Trophoblast cell (in vitro differentiated cells and primary cell): Measurements from ENCODE around the gene KCNJ12.
"Not testable (repeated sequence)": the region's sequence is repeated elsewhere in the genome, so short reads cannot be mapped to it uniquely, and the experiment has no call there.

Source experiments
- DNase-seq, 2 donors: peaks; one replicate each; pipeline ENCODE4 v3.0.0-alpha.2; 2016
- H2AFZ ChIP-seq: 2 replicates; pipeline ENCODE4 v1.6.1; 2013; ENCODE audit warnings: low read length, moderate library complexity, mild to moderate bottlenecking; ENCODE audit not compliant: insufficient read depth, poor library complexity
- H2AK5ac ChIP-seq: 2 replicates; pipeline ENCODE4 v1.6.1; 2013; ENCODE audit warnings: mild to moderate bottlenecking, low read length
- H2BK120ac ChIP-seq: 2 replicates; pipeline ENCODE4 v1.6.1; 2013; ENCODE audit warnings: low read length, mild to moderate bottlenecking, moderate library complexity; ENCODE audit not compliant: insufficient read depth, poor library complexity
- H2BK12ac ChIP-seq: 2 replicates; pipeline ENCODE4 v1.6.1; 2013; ENCODE audit warnings: mild to moderate bottlenecking, low read length, moderate library complexity
- H2BK5ac ChIP-seq: 2 replicates; pipeline ENCODE4 v1.6.1; 2013; ENCODE audit warnings: low read length, low read depth, moderate library complexity, mild to moderate bottlenecking; ENCODE audit not compliant: poor library complexity
- H3K14ac ChIP-seq: 2 replicates; pipeline ENCODE4 v1.6.1; 2013; ENCODE audit warnings: mild to moderate bottlenecking, low read length
- H3K18ac ChIP-seq: 2 replicates; pipeline ENCODE4 v1.6.1; 2013; ENCODE audit warnings: mild to moderate bottlenecking, low read length
- H3K23ac ChIP-seq: 2 replicates; pipeline ENCODE4 v1.6.1; 2013; ENCODE audit warnings: low read length
- H3K27ac ChIP-seq: 2 replicates; pipeline ENCODE4 v1.5.1; 2013; ENCODE audit warnings: low read depth, mild to moderate bottlenecking, inconsistent platforms, low read length, moderate library complexity
- H3K27me3 ChIP-seq: 2 replicates; pipeline ENCODE4 v1.6.1; 2013; ENCODE audit warnings: inconsistent platforms, mild to moderate bottlenecking, low read length, moderate library complexity; ENCODE audit not compliant: insufficient read depth
- H3K36me3 ChIP-seq, 2 experiments: 1 replicate in 1 of 2; 2 replicates in 1 of 2; pipeline ENCODE4 v1.6.1; 2013; ENCODE audit warnings: low read length in 2 of 2, mild to moderate bottlenecking in 2 of 2, moderate library complexity in 1 of 2; ENCODE audit not compliant: insufficient read depth in 2 of 2, control insufficient read depth in 1 of 2
- H3K4ac ChIP-seq: 2 replicates; pipeline ENCODE4 v1.6.1; 2013; ENCODE audit warnings: low read depth, mild to moderate bottlenecking, low read length, moderate library complexity
- H3K4me1 ChIP-seq, 2 experiments: 1 replicate in 1 of 2; 2 replicates in 1 of 2; pipeline ENCODE4 v1.6.1; 2013; ENCODE audit warnings: low read length in 2 of 2, mild to moderate bottlenecking in 2 of 2, moderate library complexity in 1 of 2; ENCODE audit not compliant: insufficient read depth in 2 of 2, control insufficient read depth in 1 of 2
- H3K4me2 ChIP-seq: 2 replicates; pipeline ENCODE4 v1.6.1; 2013; ENCODE audit warnings: inconsistent platforms, mild to moderate bottlenecking, low read length, moderate library complexity
- H3K4me3 ChIP-seq: 2 replicates; pipeline ENCODE4 v1.5.1; 2013; ENCODE audit warnings: mild to moderate bottlenecking, low read depth, low read length, inconsistent platforms
- H3K79me1 ChIP-seq: one replicate; pipeline ENCODE4 v1.6.1; 2013; ENCODE audit warnings: low read length
- H3K79me2 ChIP-seq: 2 replicates; pipeline ENCODE4 v1.6.1; 2013; ENCODE audit warnings: low read length, mild to moderate bottlenecking; ENCODE audit not compliant: control insufficient read depth, insufficient read depth, poor library complexity
- H3K9ac ChIP-seq: 2 replicates; pipeline ENCODE4 v1.6.1; 2013; ENCODE audit warnings: mild to moderate bottlenecking, low read length
- H3K9me3 ChIP-seq: 2 replicates; pipeline ENCODE4 v1.6.1; 2013; ENCODE audit warnings: low read depth, mild to moderate bottlenecking, control low read depth, inconsistent platforms, low read length; ENCODE audit not compliant: insufficient read depth
- H4K12ac ChIP-seq: 2 replicates; pipeline ENCODE4 v1.6.1; 2013; ENCODE audit warnings: low read depth, mild to moderate bottlenecking, low read length, moderate library complexity
- H4K8ac ChIP-seq: 2 replicates; pipeline ENCODE4 v1.6.1; 2013; ENCODE audit warnings: low read depth, mild to moderate bottlenecking, low read length, moderate library complexity
- H4K91ac ChIP-seq: one replicate; pipeline ENCODE4 v1.6.1; 2013; ENCODE audit warnings: low read depth, mild to moderate bottlenecking, low read length, moderate library complexity
- WGBS: extraction: QIAGEN DNeasy Blood & Tissue Kit; methylation state at CpG from one replicate; pipeline ENCODE4 v1.1.7; 2013; ENCODE audit warnings: missing lambda C conversion rate; ENCODE audit not compliant: insufficient read length, insufficient coverage; ENCODE audit errors: extremely low coverage; 5-methylcytosine and 5-hydroxymethylcytosine counted together

Gene KCNJ12

GRCh38 chr17:21397341-21398190 is 21.4 kb downstream of the KCNJ12 start:
- Histone ChIP-seq H3K23ac (no peak overlapping the region), H4K12ac (no peak overlapping the region), H3K4me1 (peaks cover 6 to 11% of the 10 kb centered on the region in 2 experiments), H3K18ac (no peak overlapping the region), H3K4me2 (no peak overlapping the region), H3K79me1 (peaks cover 2% of the 10 kb centered on the region), H3K4me3 (no peak overlapping the region), H3K36me3 (no peaks in the 10 kb centered on the region), H4K91ac (no peak overlapping the region), H3K9ac (no peak overlapping the region), H4K8ac (no peak overlapping the region), H2BK12ac (no peak overlapping the region), H2BK5ac (no peak overlapping the region), H3K27me3 (no peaks in the 10 kb centered on the region), H3K9me3 (no peaks in the 10 kb centered on the region), H3K79me2 (no peaks in the 10 kb centered on the region), H3K4ac (no peak overlapping the region), H2AFZ (no peak overlapping the region), H3K14ac (no peak overlapping the region), H2BK120ac (no peak overlapping the region), H2AK5ac (no peak overlapping the region), H3K27ac (no peak overlapping the region)
- no peak for DNase-seq
- WGBS: no CpG with 5 or more reads among the region's 28 CpGs

DNA sequence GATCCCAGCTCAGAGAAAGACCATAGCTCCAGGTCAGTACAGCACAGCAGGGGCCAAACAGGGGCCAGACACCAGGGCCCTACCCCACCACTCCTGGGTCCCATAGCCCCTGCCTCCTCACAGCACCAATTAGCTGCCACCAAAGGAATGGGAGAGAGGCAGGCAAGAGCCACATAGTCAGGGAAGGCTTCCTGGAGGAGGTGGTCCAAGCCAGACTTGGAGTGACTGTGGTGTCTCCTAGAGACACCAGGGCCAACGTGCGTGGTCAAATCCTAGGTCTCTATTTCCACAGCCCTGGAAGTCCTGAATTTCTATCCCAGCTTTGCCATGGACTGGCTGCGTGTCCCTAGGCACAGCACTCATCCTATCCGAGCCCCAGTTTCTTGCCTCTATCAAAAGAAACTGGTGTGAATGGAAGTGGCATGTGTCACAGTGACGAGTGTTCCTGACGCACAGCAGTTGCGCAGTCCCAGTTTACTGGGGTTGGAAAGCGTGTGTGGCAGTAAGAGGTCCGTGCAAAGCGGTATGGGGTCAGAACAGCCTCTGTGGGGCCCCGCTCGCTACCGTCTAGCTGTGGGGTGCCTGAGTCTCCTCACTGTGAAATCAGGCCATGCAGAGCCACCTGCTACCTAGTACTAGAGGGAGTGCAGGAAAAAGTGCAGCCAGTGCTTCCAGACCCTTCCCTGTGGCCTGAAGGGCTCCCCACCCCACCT is 23.5 kb downstream of the KCNJ12 start:
- H2AK5ac ChIP-seq: no peak overlapping the region
- H3K79me2 ChIP-seq: no peaks in the 10 kb centered on the region
- H3K36me3 ChIP-seq: no peaks in the 10 kb centered on the region
- no peak overlapping the region for H3K27ac ChIP-seq
- H3K9ac ChIP-seq: no peak overlapping the region
- H2AFZ ChIP-seq: no peak overlapping the region
- H3K4me2 ChIP-seq: no peak overlapping the region
- no peak overlapping the region for H3K14ac ChIP-seq
- no CpG with 5 or more reads among the region's 13 CpGs for WGBS
- H2BK12ac ChIP-seq: no peak overlapping the region
- no peak overlapping the region for H3K23ac ChIP-seq
- H2BK120ac ChIP-seq: no peak overlapping the region
- H4K12ac ChIP-seq: no peak overlapping the region
- DNase-seq: no peak
- peaks cover 2% of the 10 kb centered on the region for H3K9me3 ChIP-seq
- peak overlapping the region; percentile 19 for H3K4me3 ChIP-seq
- no peak overlapping the region for H3K4ac ChIP-seq
- peaks cover 2% of the 10 kb centered on the region for H3K79me1 ChIP-seq
- no peak overlapping the region for H4K91ac ChIP-seq
- no peak overlapping the region for H3K18ac ChIP-seq
- H2BK5ac ChIP-seq: no peak overlapping the region
- no peaks in the 10 kb centered on the region for H3K27me3 ChIP-seq
- H4K8ac ChIP-seq: no peak overlapping the region
- peaks cover 6 to 11% of the 10 kb centered on the region in 2 experiments for H3K4me1 ChIP-seq

GRCh38 chr17:21400187-21400569 is 24.0 kb downstream of the KCNJ12 start:
- H3K4me3 ChIP-seq, H3K36me3 ChIP-seq, H4K8ac ChIP-seq, H3K9me3 ChIP-seq, H3K79me2 ChIP-seq, DNase-seq, H3K27ac ChIP-seq, H2BK12ac ChIP-seq, H4K91ac ChIP-seq, H2BK5ac ChIP-seq, H2AFZ ChIP-seq, H2BK120ac ChIP-seq, H3K4me2 ChIP-seq, H3K18ac ChIP-seq, H3K9ac ChIP-seq, H3K14ac ChIP-seq, H4K12ac ChIP-seq, H3K4ac ChIP-seq, H2AK5ac ChIP-seq, H3K79me1 ChIP-seq, H3K27me3 ChIP-seq, H3K23ac ChIP-seq: not testable (repeated sequence)
- no CpG with 5 or more reads among the region's 9 CpGs for WGBS
- H3K4me1 ChIP-seq: peaks cover 6 to 11% of the 10 kb centered on the region in 2 experiments

DNA sequence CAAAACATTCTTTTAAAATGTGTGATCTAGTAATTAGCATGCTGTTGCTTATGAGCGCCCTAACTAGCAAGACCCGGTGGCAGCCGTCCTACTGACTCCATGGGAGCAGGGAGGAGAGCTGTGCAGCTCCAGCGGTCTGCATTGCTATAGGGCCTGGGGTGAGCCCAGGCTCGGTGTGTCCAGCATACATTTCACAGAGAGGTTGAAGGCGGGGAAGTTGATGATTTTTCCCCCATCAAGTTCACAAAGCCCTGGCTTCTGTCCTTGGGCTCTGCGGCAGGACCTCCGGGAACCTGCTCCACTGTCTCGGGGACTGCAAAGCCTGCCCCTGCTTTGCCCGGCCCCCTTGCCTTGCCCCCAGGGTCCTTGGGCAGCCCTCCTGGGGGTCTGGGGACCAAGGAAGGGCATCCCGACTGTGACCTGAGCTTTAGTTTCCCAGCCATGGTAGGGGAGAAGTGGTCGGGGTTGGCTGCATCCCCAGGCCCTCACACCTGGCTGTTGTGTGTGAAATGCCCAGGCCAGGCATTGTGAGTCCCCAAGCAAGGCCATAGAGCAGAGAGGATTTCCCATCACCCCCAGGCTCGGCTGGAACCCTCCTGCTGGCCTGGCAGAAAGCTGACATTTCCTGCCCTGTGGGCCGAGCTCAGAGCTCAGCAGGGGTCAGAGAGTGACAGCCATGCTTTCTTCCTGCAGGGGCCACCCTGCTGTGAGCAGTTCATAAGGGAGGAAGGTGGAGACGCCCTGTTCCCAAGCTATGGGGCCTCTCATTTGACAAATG is 24.8 kb downstream of the KCNJ12 start:
- H3K4ac ChIP-seq: no peak overlapping the region
- H3K23ac ChIP-seq: no peak overlapping the region
- no CpG with 5 or more reads among the region's 15 CpGs for WGBS
- no peak overlapping the region for H3K27ac ChIP-seq
- no peak overlapping the region for H3K18ac ChIP-seq
- H3K9ac ChIP-seq: no peak overlapping the region
- H3K27me3 ChIP-seq: no peaks in the 10 kb centered on the region
- H3K79me2 ChIP-seq: no peaks in the 10 kb centered on the region
- peaks cover 6 to 11% of the 10 kb centered on the region in 2 experiments for H3K4me1 ChIP-seq
- no peak overlapping the region for H2AFZ ChIP-seq
- H2BK12ac ChIP-seq: no peak overlapping the region
- peak overlapping the region; percentile 11 for H2AK5ac ChIP-seq
- no peak overlapping the region for H4K12ac ChIP-seq
- peak overlapping the region; percentile 25 for H2BK120ac ChIP-seq
- peak overlapping the region; percentile 20 for H4K91ac ChIP-seq
- H4K8ac ChIP-seq: no peak overlapping the region
- H3K79me1 ChIP-seq: peaks cover 2% of the 10 kb centered on the region
- no peak overlapping the region for H2BK5ac ChIP-seq
- no peak overlapping the region for H3K4me3 ChIP-seq
- no peak for DNase-seq
- no peak overlapping the region for H3K4me2 ChIP-seq
- no peak overlapping the region for H3K14ac ChIP-seq
- no peaks in the 10 kb centered on the region for H3K36me3 ChIP-seq
- peaks cover 2% of the 10 kb centered on the region for H3K9me3 ChIP-seq
